ENCODE results near the gene TBC1D1.
"Not testable (repeated sequence)": the region's sequence is repeated elsewhere in the genome, so short reads cannot be mapped to it uniquely, and the experiment has no call there.

Gene TBC1D1

DNA sequence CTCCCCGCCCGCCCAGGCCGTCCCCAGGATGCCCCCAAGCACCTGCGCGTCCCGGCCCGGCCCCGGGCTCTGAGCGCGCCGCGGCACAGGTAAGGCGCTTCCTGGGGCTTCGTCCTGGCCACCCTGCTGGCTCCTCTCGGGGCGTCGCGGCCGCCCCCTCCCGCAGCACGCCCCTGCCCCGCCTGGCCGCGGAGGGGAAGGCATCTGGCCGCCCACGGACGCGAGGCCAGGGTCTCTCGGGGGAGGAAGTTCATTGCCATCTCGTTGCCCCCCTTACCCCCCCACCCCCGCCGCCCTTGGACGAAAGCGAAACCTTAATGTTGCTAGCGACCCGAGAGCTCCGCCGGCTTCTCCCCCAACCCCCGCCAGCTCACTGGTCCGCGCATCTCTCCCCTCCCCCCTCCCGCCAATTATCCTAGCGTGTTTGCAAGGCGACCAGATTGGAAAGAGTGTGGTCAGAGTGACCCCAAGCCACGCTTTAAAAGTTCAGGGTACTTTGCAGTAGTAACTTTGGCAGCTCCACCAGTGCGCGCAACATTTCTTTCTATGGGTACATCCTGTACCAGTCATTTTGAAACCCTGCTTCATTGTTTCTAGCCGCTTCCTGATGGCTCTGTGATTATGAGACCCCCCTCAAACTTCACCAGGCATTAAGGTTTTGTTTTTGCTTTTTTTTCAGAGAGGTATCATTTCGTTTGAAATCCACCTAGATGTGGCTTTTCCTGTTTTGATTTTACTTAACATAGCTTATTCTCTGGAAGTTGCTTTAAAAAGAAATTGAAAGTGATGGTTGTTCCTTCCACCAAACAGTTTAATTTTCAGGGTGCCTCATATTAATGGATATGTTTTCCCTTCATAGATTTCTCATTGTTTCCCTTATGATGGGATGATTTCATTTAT lies 626 bp downstream of the TBC1D1 start:
- DNase-seq: peak; percentile 33 to 54

DNA sequence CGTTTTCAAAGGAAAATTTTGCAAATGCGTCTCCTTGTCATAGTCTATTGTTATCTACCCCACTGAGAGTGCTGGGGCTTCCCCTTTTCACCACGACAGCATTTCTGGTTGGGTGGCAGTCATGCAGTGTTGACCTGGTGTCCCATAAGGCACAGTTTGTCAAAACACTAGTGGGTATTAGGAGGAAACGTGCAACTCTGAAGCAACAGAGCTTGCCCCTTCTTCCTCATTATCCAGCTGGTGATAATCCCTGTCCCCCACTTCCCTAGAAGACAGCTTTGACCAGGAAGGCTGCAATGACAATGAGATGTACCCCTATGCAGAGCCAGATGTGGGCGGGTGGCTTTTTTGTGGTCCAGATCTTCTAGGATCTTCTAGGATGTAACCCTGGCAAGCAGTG lies 1.8 kb downstream of the TBC1D1 start:
- peak in 1 of 2 donors; percentile 10 for DNase-seq

DNA sequence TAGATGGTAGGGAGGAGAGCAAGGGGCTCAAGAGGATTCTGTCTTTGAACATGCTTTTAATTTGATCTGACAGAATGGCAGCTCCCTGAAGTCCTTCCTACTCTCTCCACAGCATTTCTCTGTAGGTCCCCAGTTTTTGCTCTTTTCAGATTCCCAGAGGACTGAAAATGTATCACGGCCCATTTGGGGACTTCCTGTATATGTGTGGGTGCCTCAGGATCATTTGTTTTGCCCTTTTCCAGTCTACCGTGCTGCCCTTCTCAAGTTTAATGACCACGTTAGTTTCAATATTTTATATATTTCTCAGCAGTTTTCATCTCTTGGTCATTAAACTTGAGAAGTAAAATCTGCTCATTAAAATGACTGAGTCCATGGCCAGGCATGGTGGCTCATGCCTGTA lies 2.3 kb downstream of the TBC1D1 start:
- no peak for DNase-seq

DNA sequence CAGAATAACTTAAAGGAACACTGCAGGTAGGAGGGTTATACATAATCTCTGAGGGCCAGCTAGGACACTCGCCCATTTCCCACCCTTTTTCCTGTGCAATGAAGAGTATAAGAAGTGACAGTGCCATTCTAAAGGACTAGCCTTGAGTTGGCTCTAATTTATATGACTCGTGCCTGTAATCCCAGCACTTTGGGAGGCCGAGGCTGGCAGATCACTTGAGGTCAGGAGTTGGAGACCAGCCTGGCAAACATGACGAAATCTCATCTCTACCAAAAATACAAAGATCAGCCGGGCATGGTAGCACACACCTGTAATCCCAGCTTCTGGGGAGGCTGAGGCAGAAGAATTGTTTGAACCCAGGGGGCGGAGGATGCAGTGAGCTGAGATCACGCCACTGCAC lies 4.4 kb downstream of the TBC1D1 start:
- no peak for DNase-seq

DNA sequence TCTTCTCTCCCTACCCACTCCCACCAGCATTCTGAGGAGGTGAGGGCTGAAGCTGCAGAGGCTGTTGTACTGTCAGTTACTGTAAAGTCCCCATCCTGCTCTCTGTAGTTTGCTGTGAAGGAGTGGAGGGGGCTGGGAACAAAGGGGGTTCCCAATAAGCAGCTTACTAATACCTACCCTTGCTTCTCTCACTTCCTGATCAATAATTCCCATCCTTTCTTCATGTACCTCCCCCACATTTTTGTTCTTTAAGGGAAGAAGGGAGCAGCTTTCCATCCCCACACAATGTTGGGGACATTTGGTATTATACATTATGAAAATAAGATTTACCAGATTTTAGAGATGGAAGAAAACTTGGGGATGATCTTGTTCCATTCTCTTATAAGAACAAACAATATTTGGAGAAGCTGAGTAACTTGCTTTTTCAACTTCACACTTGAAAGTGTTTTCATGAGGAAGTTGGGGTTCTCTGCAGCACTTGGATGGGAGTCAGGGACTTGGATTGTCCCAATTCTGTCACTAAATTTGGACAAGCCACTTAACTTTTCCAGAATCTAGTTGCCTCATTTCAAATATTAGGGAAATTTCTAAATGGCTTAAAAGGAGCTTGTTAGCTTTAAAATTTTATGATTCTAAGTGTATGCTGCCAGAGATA lies 5.4 kb downstream of the TBC1D1 start:
- no peak for DNase-seq

DNA sequence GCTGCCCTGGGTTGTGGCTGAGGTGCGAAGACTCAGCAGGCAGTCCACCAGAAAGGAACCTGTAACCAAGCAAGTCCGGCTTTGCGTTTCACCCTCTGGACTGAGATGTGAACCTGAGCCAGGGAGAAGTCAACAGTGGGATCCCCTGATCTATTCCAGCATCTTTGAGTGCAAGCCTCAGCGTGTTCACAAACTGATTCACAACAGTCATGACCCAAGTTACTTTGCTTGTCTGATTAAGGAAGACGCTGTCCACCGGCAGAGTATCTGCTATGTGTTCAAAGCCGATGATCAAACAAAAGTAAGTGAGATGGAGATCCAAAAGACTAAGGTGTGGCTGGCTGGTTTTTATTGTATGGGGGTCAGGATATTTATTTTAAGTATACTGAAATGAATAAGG lies 11.3 kb downstream of the TBC1D1 start:
- no peak for DNase-seq

DNA sequence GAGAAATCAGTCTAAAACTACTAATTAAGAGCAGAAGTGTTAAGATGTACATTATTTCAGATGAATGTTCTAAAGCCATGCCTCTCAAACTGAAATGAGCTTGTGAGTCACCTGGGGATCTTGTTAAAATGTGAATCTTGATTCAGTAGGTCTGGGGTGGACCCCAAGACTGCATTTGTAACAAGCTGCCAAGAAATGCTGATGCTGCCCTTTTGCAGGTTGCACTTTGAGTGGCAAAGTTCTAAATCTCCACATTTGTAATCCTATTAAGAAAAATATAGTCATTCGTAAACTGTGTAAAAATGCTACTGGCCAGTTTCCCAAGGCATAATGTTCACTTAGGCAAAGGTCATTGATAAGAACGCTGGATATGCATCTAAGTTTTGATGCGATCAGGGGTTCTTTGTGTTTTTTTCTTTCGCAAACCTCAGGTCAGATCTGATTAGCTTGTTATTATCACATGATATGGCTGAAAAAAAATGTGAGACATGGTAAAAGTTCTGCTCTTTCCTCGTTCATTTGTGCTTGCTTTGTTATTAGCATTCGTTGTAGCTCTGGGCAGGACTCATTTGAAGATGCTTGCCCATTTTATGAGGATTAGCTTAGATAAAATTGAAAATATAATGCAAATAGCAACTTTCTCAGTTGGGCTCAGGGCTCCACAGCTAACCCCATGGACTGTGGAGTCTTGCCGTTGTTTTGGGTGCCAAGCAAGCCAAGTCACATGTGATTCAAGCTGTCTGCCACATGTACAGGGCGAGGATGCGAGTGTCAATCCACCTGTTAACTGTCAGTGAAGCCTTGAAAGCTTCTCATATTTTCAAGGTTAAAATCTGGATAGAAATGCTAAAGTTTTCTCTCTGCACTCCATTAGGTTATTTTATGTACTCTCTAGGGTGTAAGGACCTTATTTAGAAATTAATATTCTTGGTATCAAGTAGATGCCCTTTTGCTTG lies 12.1 kb downstream of the TBC1D1 start:
- DNase-seq: no peak

DNA sequence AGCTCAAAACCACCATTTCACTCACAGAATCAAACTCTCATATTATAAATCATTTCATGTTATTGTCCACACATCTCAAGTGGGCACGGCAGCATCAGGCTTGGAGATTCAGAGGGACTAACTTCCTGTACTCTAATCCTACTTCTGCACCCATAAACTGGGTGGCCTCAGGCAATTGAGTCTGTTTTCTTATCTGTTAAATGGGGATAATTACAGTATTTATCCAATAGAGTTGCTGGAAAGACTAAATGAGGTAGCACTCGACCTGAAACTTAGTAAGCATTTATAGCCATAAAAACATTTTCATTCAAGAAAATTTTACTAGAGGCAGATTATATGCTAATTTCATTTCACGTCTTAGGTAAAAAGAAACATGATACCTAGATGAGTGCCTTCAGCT lies 13.0 kb downstream of the TBC1D1 start:
- no peak for DNase-seq

DNA sequence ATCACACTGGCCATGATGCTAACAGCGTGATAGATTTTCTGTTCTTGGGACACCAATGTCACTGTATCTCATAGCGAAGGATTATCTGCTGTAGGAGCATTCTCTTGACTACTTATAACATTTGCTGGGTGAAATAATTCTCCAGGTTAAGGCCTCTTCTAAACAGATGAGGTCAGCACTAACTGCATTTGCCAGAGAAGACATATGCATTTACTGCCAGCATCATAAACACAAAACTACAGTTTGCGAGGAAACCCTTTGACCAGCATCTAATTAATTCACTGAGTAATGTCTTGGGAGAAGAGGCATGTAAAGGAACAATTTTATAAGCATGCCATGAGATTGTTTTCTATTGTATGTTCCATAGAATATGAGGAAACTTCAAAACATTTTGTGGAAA lies 13.9 kb downstream of the TBC1D1 start:
- DNase-seq: no peak

DNA sequence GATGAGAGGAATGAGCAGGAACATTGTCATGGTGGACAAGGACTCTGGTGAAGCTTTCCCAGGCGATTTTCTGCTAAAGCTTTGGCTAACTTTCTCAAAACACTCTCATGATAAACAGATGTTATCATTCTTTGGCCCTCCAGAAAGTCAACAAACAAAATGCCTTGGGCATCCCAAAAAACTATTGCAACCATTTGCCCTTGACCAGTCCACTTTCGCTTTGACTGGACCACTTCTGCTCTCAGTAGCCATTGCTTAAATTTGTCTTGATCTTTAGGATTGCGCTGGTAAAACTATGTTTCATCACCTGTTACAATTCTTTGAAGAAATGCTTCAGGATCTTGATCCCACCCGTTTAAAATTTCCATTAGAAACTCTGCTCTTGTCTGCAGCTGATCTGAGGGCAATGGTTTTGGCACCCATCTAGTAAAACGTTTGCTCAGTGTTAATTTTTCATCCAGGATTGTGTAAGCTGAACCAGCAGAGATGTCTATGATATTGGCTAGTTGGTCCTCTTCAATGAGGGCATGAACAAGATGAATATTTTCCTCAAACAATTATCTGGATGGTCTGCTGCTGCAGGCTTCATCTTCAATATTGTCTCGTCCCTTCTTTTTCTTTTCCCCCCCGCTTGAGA lies 14.8 kb downstream of the TBC1D1 start:
- no peak for DNase-seq

DNA sequence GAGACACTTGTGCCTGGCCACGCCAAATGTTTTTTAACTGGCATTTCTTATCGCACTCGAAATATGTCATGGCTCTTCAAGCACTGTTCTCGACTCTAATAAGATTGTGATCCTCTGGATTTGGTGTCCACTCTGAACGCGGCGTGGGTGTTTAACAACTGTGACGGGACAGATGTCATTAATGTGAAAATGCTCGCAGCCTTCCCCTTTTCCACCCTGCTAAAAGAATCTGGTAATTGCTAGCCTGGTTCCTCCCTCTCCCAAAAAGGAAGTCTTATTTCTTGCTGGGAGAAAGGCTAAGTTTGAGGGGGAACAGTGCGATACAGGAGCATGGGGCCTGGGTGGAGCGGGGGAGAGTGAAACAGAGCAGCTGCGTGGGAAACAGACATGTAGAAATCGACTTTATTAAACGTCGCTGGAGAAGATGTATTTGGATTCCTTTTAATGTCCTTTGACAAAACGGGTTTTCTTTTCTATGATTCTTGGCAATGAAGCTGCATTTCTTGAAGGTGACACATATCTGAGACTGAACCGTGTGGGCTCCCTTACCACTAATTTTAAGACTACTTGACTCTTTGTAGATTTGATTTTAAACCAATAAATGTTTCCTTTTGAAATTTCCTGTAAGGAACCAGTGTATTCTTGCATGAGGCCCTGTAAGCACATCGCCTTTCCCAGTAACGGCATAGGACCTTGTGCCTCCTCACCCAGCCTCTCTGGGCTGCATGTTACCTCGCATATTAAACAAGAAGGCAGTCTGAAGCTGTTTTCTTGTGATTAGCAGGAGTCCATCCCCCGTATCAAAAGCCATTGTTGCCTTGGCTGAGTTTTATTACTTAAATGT lies 17.8 kb downstream of the TBC1D1 start:
- DNase-seq: no peak

DNA sequence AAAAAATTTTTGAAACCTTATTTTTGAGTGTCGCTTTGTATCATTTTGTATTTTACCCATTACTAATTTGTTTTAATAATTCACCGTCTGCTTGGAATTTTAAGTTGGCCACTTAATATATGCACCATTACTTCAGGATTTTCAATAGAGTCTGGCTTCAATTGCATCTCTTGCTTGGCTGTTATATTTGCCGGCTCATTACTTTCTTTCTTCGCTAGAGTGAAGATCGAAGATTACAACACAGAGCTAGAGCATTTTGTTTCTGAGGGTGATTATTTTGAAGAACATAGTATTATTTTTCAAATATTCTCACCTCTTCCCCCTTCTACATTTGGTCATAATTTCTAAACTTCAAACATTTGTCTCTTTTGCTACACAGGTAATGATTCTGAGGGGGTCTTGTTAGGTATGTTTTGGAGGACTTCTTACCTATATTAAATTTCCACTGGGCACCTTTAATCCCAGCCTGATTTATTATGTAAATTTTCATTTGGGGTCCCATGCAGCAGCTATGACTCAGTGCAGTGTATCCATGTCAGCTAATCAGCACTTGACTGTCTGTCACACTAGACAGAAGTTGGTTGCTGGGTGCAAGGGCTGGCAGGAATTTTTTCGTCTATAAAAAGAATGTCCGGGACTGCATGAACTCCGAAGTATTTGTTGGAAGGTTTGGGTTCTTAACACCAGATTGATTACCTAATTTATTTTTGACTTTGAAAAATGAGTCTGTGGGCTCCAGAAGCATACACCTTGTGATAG lies 18.6 kb downstream of the TBC1D1 start:
- no peak for DNase-seq

DNA sequence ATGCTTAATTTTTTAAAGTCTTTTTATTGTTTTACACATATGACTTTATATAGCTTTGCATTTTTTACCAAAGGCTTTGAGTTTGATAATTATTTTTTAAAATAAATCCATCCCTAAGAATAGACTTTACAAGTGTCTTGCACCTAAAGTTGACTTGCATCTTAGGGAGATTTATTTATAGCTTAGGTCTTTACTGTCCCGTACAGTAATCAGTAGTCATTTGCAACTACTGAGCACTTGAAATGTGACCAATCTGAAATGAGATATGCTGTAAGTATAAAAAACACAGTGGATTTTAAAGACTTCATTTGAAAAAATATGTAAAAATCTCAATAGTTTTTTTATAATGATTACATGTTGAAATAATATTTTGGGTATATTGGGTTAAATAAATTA lies 19.2 kb downstream of the TBC1D1 start:
- DNase-seq: no peak

DNA sequence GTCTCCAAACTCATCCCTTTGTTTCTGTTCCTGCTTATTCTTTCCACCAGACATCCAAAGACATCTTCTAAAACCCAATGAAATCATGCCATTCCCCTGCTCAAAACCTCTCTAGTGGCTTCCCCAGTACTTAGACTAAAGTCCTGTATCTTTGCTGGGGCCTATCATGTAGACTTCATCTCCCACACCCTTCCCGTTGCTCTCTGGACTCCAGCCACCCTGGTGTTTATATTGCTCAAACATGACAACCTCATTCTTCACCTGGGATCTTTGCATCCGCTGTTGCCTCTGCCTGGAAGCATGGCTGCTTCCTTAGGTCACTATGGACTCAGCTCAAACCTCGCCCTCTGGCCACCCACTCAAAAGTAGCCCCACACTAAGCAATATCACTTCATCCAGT lies 23.7 kb downstream of the TBC1D1 start:
- no peak for DNase-seq

DNA sequence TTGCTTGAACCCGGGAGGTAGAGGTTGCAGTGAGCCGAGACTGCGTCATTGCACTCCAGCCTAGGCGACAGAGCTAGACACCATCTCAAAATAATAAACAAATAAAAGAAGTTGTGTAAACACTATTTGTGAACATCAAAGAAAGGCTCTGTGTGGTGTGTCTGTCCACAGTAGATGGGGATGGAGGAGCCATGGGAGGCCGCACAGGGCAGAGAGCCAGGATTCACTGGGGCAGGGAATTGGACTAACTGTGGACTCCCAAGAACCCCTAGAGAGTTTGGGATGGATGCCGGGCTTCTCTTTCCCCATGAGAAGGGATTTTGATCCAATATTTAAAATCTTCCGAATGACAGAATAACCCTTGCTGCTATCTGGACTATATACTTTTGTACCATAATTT lies 26.5 kb downstream of the TBC1D1 start:
- DNase-seq: no peak

DNA sequence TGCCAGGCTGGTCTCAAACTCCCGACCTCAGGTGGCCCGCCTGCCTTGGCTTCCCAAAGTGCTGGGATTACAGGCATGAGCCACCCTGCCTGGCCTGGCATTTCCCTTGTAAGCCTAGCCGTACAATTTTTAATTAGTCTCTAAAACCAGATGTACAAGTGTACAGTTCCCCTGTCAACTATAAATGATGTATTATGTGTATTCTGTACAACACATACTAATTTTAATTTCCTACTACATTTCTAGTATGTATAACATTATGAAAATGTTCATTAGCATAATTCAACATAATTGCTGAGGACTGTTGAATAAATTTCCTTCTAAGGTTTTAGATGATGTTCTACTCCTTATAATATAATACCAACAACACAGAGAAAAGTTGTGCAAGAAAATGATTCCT lies 27.8 kb downstream of the TBC1D1 start:
- DNase-seq: no peak

DNA sequence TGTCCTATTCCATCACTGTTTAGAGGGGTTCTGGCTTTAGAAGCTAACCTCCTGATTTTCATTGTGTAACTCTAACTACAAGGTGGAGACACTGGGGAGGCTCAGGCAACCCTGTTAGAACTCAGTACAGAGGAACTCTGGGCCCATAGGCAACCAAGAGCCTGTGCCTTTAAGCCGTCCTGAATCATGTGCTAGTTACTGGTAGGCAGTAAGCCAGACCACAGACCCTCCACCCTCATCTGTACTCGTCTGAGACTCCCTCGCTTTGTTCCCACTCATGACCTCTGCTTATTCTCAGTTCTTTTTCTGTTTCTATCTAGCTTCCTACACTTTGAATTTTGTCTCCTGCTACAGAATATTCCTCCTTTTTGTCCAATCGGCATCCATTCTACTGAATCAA lies 31.4 kb downstream of the TBC1D1 start:
- peak in 1 of 2 donors; percentile 17 for DNase-seq

DNA sequence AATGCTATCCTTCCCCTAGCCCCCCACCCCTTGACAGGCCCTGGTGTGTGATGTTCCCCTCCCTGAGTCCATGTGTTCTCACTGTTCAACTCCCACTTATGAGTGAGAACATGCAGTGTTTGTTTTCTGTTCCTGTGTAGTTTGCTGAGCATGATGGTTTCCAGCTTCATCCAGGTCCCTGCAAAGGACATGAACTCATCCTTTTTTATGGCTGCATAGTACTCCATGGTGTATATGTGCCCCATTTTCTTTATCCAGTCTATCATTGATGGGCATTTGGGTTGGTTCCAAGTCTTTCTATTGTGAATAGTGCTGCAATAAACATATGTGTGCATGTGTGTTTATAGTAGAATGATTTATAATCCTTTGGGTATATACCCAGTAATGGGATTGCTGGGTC lies 32.2 kb downstream of the TBC1D1 start:
- not testable (repeated sequence) for DNase-seq

DNA sequence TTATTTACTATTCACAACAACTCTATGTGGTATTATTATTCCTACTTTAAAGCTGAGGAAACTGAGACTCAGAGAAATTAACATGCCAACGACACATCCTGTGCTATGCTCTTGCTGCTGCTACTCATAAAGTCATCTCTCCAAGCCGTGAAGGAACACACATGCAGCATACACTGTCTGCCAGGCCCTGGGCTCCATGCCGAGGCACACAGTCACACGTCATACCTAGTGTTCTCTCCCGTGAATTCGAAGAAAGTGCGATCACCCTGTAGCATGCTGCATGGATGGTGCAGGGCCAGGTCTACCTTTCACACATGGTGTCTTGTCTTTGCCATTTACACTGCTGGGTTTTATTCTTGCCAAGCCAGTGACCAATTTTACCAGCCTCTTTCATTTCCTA lies 34.1 kb downstream of the TBC1D1 start:
- DNase-seq: no peak

DNA sequence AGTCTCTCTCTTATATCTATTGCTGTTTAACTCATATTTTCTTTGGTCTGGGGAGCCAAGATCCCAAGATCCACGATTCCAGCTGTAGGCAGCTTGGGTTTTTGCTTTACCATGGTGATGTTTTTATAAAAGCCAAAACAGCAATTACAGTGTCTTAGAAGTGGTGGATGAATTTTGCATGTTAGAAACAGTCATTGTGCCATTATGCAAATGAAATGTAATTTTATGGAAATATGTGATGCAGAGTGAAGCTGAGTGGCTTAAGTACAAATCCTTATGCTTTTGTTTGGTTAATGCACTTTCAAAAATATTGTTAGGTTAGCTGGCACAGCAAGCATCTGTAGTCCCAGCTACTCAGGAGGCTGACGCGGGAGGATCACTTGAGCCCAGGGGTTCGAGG lies 36.5 kb downstream of the TBC1D1 start:
- DNase-seq: no peak
